Stimulated activated CD8-positive, alpha-beta memory T cell treated with anti-CD3 and anti-CD28 coated beads, Interleukin-7, amount 100 ng/mL, for 48 hours (primary cell): ENCODE data around the gene SMARCD2.

Experiments
- DNase-seq, 2 donors: peaks; one replicate each; pipeline ENCODE4 v3.0.0-alpha.2; 2020; ENCODE audit warnings: low read depth in 1 of 2; ENCODE audit errors: extremely low read depth in 1 of 2

Gene SMARCD2

DNA sequence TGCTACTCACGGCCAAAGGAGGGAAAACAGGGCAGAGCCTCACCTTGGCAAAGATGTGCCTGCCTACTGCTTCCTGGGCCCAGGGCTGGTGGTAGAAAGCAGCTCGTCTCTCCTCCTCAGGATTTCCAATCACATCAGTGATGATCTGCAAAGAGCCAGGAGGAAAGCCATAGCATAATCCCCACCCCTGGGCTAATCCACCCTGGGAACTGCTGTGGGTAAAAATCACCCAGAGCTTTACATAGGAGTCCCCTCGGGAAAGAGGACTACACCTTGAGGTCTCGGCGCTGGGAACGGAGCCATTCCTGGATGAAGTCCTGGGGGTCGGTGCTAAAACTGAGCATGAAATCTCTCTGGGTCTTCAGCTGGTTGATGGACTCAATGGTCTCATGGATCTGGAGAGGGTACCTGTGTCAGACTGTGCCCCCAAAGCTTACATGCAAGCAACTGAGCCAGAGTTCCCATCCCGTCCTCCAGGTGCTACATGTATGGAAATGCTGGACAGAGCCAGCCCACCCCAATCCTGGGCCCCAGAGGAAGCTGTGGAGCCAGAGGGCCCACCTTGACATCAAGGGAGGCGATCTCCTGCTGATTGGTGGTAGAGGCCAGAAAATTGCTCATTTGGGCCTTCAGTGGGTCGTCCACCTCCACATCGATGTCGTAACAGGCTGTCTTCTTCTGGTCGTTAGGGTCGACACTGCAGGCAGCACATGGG, 9.3 kb downstream of the SMARCD2 start:
- DNase-seq: no peak

DNA sequence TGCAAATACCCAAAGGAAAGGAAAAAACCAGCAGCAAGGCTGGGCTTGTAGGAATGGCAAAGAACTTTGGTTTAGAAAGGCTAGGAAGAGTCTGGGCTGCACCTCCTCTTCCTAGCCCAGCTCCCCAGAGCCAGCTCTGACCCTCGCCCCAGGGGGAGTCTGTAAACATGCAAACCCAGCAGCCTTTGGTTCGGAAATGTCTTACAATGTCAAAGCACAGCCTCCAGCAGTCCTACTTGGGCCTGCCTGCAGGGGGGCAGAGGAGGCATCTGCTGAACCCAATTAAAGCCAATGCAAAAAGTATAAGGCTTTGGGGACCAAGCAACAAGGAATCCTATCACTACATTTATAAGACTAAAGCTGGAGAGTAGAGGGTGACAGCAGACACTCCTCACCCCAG, 10.0 kb downstream of the SMARCD2 start:
- no peak for DNase-seq

DNA sequence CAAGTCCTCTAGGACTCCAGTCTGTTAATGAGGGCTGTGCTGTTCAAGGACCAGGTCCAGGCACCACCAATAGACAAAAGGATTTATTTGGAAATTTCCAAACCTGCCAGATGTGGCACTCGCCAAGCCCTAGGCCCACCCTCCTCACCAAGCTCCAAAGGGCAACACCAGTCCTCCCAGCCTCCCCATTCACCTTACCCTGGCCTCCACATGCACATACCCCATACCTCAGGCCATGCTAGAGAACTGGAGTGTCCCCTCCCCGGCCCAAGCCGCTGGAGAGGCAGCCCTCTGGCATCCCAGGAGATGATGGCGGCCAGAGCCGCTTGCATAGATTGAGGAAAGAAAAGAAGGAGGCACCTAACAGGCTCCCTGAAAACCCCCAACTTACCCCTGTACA, 10.5 kb downstream of the SMARCD2 start:
- DNase-seq: no peak

DNA sequence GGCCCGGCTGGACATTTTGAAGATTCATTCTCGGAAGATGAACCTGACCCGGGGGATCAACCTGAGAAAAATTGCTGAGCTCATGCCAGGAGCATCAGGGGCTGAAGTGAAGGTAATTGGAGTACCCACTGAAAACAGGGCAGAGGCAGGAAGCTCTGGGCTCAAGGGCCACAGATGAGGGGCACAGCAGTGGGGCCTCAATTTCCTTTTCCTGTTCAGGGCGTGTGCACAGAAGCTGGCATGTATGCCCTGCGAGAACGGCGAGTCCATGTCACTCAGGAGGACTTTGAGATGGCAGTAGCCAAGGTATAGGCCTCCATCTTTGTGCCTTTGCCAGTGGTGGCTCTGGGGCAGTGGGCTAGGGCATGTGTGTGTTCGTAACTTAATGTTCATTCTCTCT, 11.0 kb downstream of the SMARCD2 start:
- no peak for DNase-seq

DNA sequence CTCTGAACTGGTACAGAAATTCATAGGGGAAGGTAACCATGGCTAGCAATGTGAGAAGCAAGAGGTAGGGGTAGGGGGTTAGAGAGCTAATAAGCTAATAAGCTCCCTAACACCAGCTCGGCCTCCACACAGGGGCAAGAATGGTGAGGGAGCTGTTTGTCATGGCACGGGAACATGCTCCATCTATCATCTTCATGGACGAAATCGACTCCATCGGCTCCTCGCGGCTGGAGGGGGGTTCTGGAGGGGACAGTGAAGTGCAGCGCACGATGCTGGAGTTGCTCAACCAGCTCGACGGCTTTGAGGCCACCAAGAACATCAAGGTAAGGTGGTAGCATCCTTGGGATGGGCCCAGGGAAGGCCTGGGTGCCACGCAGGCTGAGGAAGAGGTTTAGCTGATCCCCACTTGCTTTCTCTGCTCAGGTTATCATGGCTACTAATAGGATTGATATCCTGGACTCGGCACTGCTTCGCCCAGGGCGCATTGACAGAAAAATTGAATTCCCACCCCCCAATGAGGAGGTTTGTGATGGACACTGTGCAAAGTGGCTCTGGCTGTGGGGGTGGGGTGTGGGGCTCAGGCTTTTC, 11.5 kb downstream of the SMARCD2 start:
- DNase-seq: no peak

DNA sequence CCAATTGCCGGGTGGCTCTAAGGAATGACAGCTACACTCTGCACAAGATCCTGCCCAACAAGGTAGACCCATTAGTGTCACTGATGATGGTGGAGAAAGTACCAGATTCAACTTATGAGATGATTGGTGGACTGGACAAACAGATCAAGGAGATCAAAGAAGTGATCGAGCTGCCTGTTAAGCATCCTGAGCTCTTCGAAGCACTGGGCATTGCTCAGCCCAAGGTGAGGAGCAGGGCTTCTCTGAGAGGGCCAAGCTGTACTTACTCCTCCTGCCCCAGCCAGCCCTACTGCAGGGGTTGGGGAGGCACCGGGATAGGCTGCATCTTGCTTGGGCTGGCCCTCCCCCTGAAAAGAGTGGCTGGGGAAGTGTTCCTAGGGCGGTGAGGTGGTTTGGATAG, 12.2 kb downstream of the SMARCD2 start:
- DNase-seq: no peak

DNA sequence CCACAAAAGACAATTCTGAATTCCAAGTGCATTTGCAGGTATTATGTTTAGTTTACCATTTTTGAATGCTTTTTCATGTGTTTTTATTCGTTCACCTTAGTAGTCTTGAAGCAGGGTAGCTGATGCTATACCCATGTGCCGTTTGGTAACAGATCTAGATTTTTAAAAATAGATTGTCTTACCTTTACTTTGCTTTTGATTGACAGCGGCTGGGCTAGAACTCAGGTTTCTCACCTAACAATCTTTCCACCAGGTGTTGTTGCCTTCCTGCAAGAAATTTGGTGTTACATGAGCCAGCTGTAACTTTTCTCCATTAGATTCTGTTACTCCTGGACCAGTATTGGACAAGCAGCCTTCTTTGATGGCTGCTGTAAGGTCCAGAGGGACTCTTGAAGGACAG, 13.5 kb downstream of the SMARCD2 start:
- no peak for DNase-seq

DNA sequence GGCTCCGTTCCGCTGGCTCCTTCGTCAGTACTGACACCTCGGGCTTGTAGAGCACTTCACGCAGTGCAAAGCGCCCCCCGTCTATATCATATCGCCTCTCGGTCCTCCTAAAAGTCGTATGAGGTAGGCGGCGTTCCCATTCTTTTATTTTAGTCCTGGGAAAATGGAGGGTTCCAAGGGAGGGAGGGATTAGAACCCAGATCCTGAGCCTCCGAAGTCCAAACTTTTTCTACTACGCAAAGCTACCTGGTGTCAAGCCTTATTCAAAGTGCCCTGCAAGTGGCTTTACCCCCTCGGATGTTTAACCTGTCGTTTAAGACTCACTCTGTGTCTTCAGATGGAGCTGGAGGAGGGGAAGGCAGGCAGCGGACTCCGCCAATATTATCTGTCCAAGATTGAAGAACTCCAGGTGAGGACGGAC, 14.7 kb downstream of the SMARCD2 start:
- DNase-seq: no peak

DNA sequence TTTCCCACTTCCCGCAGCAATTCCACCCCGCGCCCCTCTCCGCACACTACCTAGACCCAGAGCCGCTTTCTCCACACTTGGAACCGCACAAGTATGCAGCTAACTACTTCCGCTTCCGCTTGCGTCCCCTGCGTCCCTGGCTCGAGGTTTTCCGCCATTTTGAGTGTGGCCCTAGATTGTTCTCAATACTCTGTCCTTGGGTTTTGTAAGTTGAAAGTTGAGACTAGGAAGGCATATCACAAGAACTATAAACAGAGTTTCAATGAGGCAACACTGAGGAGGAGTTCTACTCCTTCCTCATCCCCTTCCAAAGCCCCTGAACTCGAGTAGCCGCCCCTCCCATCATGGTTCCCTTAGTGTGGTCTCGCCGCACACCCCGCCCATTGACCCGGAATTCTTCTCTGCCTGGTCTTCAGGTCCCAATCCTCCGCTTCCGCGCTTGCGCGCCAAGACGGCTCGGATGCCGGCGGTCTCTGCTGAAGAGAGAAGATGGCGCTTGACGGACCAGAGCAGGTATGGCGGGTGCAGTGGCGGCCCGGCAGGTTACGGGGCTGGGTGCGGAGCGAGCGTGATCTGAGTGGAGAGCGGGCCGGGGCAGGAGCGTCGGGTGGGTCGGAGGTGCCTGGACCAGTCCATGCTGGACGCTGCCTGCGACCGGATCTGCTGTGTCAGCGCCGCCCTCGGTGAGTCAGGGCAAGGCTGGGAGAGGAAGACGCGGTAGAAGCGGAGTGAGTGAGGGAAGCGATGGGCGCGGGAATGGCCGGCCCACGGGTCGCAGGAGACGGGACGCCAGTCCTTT, 15.3 kb downstream of the SMARCD2 start, which contains the start of the genes FTSJ3 and PSMC5:
FTSJ3 (minus strand) TSS at position 662 of the 799 bp plus-strand sequence. CDS start 761 bp downstream, outside the sequence.
PSMC5 (plus strand) TSS at position 430 of the 799 bp plus-strand sequence; CDS start at position 490, 60 bp downstream.
- DNase-seq: peak; percentile 79 to 94

DNA sequence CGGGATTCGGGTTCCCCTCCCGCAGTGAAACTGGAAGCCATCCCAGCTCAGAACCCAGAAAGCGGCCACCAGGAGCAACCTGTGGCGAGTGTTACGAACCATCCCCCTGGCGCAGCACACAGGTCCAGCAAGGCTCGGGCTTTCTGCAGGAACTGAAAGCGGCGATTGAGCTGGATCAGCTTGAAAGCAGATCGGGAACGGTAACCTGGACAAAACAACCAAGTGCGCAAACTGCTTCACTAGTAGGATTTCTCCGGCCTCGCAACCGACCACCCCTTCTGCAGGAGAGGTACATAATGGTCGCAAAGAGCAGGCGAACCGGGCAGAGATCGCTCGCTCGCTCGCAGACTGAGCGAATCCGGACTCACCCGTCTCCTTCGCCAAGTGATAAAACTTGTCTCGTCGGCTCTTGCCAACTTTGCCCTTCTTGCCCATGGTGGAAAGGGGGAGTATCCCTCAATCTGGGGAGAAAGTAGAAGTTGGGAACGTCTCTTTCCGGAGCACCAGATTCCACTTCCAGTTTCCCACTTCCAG, 15.9 kb downstream of the SMARCD2 start:
- no peak for DNase-seq

DNA sequence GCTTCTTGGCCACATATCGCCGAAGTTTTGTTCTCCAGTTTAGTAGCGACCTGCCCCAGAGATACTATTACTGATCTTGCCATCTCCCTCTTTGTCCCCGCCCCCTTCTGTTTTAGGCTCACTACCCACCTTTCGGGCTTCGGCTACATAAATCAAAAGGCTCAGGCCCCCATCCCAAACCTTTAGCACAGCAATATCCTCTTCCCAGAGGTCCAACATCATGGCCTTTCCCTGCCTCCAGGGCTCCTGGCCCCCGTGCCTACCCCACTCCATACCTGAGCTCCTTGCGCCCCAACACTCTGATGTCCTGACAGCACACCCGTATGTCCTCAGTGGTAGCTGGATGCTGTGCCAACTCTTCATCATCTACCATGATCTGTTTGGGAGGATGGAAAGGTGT, 18.1 kb downstream of the SMARCD2 start:
- no peak for DNase-seq

DNA sequence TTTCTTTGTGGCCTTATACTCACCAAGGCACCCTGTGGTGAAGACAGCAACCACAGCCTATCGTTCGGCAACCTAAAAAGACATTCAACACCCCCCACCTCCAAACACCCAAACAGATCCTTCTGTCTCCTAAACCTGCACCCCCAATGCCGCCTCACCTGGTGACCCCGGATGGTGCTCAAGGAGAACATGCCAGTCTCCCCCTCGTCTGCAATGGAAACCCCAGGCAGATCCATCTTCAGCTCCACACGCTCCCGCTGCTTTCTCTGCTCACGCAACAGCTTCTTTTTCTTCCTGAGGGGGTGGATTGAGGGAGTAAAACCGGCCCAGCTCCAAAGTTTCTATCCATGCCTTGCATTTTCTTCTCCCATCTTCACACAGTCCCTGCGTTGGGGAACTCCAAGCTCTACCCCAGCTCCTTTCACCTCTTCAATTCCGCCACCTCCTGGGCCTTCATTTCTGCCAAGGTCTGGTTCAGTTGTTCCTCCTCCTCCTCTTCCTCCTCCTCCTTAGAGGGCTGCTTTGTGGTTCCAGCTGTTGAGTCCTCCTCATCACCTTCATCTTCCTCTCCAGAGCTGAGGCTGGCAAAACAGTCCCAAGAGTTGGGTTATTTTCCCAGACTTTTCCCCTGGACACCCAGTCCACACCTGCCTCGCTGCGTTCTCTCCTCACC, 18.7 kb downstream of the SMARCD2 start:
- DNase-seq: no peak

DNA sequence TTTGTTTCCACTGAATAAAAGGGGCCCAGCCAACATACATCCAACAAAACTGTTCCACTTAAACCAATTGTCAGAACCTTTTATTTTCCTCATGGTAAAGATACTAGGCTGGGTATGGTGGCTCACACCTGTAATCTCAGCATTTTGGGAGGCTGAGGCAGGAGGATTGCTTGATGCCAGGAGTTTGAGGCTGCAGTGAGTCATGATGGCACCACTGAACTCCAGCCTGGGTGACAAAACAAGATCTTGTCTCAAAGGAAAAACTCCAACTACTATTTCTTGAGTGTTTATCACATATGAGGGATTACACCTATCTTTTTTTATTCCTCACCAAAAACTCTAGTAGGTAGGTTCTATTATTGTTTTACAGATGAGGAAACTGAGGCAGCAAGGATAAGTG, 19.9 kb downstream of the SMARCD2 start:
- no peak for DNase-seq

DNA sequence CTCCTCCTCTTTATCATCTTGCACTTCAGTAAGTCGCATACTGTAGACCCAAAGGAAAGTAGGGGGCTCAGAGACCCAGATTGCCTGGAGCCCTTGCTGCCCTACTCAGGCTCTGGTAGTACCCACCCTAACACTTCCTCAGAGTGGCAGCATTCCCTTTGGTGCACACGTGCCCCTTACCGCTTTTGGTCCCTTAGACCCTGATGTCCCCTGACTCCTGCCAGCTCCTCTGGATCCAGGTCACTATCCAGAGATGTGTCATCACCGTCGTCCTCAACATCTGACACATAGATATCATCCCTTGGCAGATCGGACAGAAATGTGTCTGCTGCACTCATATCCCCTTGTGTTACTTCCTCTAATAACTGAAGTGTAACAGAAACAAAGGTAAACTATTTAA, 20.7 kb downstream of the SMARCD2 start:
- no peak for DNase-seq

DNA sequence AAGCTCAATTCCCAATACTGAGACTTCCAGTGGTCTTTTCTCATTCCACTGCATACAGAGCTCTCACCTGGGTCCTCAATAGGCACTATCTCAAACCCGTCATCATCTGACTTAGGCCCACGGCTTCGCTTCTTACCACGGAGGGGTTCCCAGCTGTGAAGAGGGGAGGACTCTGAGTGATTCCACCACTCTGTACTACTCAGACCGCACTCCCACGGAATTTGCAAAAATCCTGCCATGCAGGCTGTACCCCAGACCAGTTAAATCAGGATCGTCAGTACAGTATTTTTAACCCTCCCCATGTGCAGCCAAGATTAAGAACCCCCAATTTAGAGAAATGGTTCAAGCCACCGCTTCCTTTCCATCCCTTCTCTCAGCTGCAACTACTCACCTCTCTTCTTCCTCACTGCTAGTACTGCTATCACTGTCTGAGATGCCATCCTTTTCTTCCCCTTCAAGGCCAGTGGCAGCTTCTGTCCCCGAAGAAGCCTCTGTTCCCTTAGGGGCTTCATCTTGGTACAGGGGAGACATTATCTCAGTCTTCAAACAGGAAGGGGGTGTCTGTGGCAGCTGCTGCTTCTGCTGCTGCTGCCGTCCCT, 21.4 kb downstream of the SMARCD2 start:
- no peak for DNase-seq

DNA sequence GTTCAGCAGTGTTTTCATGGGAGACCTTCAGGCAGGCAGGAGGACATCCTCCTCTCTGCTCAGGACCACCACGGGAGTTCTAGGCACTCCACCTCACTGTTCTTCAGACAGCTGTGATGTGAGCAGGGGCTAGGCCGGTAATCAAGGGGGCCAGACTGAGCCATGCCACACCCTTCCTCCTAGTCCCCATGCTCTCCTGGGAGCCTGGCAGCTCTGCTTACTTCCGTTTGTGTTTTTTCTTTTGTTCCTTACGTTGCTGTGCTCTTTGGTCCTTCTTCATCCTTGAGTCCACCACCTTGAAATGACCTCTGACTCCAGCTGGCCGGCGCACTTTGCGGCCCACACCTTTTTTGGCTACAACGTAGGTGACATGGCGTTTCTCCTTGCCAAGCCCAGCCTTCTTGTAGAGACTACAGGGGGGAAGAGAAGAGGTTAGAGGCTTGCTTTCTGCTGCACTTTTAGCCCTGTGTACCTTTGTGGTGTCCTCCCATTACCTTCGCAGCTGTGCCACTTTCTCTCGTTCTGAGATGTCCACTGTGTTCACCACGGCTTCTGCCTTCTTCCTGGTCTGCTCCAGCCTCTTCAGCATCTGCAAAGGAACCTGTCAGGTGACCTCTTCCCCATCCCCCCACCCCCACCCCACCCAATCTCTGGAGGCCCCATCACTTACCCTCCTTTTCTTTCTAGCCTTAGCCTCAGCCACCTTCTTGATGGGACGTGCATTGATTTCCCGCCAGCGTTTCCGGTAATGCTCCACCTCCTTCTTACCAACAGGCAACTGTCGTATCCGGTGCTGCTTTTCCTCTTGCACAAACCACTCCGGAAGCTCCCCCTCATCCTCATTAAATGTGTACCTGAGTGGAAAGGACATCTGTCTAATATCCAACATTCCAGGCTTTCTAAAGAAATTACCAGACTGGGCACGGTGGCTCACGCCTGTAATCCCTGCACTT, 22.6 kb downstream of the SMARCD2 start:
- DNase-seq: no peak

DNA sequence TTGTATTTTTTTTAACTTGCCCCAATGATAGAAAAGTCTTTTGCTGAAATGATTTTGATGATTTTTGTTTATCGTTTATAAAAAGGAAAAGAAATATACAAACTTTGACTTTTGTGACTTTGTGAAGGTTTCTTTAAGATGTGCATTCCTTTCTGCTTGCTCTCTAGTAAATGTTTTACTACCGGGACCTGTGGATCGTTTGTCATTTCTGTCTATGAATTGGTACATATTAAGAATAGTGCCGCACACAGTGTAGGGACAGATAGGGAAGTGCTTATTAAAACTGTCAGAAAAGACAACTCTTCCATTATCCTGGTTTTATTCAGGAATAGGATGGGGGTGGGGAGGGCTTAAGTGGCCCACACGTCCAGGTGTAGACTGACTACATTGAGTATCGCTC, 23.4 kb downstream of the SMARCD2 start:
- DNase-seq: no peak

DNA sequence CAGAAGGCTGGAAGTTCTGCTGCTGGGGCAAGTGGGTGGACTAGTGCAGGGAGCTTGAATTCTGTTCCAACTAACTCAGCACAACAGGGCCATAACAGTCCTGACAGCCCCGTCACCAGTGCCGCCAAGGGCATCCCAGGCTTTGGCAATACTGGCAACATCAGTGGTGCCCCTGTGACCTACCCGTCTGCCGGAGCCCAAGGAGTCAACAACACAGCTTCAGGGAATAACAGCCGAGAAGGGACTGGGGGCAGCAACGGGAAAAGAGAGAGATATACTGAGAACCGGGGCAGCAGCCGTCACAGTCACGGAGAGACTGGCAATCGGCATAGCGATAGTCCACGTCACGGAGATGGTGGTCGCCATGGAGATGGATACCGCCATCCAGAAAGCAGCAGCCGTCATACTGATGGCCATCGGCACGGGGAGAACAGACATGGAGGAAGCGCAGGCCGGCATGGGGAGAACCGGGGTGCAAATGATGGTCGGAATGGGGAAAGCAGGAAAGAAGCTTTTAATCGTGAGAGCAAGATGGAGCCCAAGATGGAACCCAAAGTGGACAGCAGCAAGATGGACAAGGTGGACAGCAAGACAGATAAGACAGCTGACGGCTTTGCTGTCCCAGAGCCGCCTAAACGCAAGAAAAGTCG, 24.6 kb downstream of the SMARCD2 start:
- DNase-seq: no peak

DNA sequence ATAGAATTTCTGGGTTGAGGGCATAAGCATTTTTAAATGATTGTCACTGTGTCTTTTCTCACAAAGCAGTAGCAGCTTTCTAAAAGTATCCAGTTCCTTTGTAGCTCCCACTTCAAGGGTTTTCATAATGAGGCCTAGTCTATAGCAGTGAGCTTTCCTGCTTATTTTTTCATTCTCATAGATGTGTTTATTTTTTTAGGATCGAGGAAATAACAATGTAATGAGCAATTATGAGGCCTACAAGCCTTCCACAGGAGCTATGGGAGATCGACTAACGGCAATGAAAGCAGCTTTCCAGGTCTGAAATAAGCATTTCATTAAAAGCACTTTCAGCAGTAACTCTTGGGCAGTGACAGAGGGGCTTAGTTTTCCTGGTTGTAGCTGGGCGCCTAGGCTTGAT, 25.8 kb downstream of the SMARCD2 start:
- no peak for DNase-seq
